Sciatic nerve (tissue), 2 donors: ENCODE results near the gene DUSP1. TPM values are rescaled to one million over a fixed set of nuclear protein-coding genes. Genes with fewer than 3 reads are reported as not detected.
A peak's percentile ranks its signal among the peaks of the same experiment; 100 is the strongest.

Experiments
- ATAC-seq: fragments of 200-7000 bp; cut with Tn5 transposase; one replicate; pipeline ENCODE4 v1.9.1; 2020; ENCODE audit warnings: mild to moderate bottlenecking, moderate library complexity
- DNase-seq: peaks from one replicate; pipeline ENCODE4 v3.0.0-alpha.2; 2020; ENCODE audit warnings: low spot score
- intact Hi-C: fragments of 100-400 bp; cut with DNase I; formaldehyde crosslinking; loops from one replicate; pipeline ENCODE4 v1.14.2; 2022
- total RNA-seq: library from RNA; stranded (reverse); fragmentation: NEBNext Ultra II Directional; extraction: Animal tissue kit (Norgen Biotek cat#: 25700); gene quantifications from one replicate; pipeline ENCODE4 v1.2.1, GENCODE V29; 2021
- donor health status: DM: no; HTN: no; CAD: no.
- donor health status: DM: no; HTN: no; CAD: no.

Gene DUSP1
- total RNA-seq, 1 donor from 2014 or later = 296 TPM

DNA sequence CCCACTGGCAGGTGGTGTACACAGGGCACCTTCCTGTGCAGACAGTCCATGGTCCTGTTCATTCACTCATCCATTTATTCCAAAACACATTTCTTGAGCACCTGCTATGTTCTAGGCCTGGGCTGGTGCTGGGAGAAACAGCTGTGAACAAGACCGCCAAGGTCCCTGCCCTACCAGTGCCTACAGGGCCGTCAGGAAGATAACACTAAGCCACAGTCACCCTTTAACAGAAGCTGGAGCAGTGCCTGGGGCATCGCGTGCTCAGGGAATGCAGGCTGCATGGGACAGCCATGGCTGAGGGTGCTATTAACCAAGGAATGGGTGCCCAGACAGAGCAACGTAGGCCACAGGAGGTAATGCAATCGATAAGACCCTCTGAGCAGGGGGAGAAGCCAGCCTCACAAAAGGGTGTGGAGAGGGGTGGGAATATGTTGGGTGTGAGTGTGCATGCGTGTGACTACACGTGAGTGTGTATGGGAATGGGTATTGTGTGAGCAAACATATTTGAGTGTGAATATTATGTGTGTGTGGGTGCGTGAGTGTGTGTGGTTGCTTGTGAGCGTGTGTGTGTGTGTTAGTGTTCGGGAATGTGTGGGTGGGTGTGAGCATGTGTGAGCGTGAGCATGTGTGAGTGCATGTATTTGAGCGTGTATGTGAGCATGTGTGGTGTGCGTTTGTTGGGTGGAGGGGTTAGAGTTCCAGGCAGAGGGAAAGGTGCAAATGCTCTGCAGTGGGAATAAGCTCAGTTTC is 19.1 kb downstream of the DUSP1 start:
- peak; percentile 21 for DNase-seq
- no peak for ATAC-seq
- intact Hi-C loops = no loop called here

DNA sequence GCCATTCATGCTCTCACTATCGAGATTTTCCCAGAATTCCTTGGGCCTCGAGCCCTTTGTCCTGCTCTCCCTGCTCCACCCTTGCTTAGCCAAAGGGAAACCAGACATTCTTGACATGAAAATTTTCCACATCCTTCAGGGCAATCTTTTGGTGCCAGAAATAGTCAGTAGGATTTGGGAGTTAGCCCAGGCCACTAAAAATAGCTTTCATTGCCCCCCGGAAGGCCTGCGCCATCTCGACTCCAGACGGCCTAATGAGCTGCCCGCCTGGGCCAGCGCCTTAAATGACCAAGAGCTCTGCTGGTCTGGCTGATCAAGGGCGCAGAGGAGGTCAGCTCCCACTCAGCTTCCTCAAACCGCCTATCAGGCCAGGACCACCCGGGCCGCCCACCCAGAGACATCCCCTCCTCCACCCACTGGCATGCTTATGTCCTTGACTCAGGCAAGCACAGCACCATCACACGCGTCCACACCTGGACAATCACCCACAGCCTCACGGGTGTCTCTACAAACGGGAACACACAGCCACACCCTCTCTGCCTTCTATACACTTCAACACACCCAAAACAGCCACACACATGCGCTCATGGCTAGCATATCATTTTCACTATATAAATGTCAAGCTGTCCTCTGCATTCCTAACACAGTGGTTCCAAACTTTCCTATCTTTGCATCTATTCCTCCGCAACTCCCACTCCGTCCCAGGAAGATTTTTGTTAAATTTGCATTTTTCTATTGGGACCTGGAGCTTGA is 20.9 kb downstream of the DUSP1 start:
- intact Hi-C loops = no loop called here
- DNase-seq (peak; percentile 57), ATAC-seq (peak; percentile 27)

DNA sequence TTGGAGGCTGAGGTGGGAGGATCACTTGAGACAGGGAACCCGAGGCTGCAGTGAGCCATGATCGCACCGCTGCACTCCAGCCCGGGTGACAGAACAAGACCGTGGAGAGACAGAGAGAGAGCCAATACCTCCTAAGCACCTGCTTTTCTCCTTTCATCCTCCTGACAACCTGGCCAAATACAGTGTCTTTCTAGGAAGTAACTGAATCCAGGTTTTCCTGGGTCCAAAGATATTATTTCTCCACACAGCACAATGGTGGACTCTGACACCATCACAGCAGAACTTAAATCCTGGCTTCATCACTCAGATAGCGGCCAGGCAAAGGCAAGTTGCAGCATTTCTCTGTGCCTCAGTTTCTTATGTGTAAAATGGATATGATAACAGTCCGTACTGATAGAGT is 21.9 kb downstream of the DUSP1 start:
- DNase-seq (no peak), ATAC-seq (no peak)
- intact Hi-C loops = no loop called here

DNA sequence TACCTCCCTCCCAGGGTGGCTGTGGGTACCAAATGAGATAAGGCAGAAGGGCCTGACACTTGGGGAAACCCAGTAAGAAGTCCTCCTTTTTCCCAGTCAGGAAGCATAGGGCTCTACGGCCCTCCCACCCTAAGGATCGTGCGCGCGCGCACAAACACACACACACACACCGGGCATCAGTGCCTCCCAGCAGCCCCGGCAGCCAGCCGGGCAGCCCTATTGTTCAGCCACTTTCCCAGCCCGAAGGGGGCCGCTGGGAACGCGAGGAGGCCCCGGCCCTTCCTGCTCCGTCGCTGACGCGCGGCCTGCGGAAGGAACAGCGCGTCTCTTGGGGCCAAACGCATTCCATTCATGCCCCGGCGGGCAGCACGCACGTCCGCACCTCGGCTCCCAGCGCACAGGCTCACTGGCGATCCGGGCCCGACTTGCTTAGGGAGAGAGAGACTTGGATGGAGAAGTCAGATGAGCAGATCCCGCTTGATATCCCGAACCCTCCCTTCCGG is 22.6 kb downstream of the DUSP1 start:
- DNase-seq = peak; percentile 77
- intact Hi-C loops = no loop called here
- ATAC-seq = peak; percentile 87

DNA sequence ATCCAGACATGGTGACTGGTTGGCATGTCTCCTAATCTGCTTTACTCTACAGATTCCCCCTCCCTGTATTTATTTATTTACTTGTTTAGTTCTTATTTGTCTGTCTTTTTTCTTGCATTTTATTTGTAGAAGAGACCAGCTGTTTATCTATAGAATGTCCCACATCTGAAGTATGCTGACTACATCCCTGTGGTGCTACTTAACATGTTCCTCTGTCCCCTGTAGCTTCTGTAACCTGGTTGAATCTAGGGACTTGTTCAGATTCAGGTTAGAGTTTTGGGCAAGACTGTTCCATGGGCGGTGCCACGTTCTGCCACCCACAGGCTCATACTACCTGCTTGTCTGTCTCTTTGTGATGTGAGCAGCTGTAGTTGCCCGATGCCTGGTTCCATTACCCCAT is 23.5 kb downstream of the DUSP1 start:
- intact Hi-C loops = no loop called here
- ATAC-seq (no peak), DNase-seq (peak; percentile 21)

DNA sequence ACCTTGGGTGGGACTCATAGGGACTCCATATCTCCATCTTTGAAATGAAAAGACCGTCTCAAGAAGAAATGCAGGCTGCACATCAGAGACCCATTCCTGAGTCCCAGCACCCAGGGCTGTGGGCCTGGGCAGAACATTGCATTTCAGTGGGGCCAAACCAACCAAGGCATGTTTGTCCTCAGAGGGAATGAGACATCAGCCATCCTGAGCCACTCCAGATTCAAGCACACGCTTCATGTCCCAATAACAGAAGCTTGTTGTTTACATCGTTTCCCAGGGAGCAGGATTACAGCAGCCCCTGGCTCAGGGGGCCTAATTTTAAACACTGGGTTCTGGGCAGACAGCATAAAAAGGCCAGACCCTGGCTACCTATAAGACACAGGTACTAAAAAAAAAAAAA is 24.3 kb downstream of the DUSP1 start:
- intact Hi-C loops = no loop called here
- DNase-seq (peak; percentile 15), ATAC-seq (no peak)

DNA sequence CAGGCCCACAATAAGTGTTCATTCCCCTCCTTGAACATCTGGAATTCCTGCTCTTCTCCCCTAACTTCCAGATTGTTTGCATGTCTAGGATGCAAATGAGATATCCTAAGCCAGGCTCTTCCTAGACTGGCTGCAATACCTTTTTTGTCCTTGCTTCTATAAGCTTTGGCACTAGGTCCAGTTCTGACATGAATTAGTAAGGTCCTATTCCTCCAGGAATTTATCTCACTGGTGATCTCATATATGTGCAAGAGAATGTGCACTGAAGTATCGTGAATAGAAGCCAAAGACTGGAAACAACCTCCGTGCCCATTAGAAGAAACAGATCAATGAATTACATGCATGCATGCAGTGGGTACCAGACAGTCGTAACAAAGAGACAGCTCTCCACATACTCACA is 25.2 kb downstream of the DUSP1 start:
- no peak for ATAC-seq
- intact Hi-C loops = no loop called here

DNA sequence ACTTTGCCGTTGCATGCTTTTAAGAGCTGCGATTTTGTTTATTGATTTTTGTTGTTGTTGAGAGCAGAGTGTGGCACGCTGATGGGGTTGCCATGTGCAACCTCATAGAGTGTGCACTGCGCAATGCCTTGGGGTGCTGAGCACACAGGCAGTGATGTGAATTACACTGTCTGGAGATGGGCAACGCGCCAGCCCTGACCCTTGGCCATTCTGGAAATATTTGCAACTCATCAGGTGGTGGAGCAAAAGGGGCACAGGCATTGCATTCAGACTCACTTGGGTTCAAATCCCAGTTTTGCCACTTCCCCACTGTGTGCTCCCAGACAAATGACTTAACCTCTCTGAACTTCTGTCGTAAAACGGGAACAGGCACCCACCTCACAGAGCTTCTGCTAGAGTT is 25.6 kb downstream of the DUSP1 start:
- intact Hi-C loops = no loop called here
- DNase-seq (peak; percentile 52), ATAC-seq (no peak)

More for the DNA sequence above, 25.2 kb downstream of the DUSP1 start:
- DNase-seq = no peak

DNA sequence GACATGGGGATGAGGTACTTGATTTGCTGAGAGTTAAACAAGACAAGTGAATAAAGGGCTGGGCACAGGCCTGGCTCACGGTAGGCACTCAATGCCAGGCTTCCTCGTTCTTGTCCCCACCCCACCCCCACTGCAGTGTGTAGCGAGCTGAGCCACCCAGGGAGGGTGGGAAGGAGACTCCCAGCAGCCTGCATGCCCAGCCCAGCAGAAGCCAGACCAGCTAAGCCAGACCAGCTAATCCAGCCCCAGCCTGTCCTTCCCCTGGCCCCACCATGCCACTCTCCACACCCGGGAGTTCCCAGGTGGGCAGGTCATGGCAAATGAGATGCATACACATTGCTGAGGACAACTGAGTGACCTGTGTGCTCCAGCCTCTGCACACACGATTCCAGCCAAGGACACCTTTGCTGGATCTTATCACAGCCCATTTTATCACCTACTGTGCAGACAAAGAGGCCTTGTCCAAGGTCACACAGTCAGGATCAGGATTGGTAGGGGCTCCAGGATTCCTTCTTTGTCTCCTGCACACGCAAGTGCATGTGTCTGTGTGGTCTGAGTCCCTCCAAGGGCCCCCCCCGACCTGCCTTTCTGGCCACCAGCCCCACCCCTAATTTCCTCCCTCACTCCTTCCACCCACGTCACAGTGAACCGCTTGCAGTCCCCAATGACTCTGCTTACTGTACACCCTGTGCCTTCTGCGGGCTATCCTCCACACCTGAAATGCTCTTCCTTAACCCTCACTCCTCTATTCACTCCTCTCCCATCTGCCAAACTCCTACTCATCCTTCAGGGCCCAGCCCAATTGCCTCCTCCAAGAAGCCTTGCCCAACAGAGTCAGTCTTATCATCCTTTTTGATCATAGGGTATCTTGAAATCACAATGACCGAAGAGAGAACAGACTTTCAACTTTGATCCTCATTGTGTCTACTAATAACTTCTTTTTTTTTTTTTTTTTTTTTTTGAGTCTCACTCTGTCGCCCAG is 26.6 kb downstream of the DUSP1 start:
- ATAC-seq (no peak), DNase-seq (no peak)
- intact Hi-C loops = no loop called here

DNA sequence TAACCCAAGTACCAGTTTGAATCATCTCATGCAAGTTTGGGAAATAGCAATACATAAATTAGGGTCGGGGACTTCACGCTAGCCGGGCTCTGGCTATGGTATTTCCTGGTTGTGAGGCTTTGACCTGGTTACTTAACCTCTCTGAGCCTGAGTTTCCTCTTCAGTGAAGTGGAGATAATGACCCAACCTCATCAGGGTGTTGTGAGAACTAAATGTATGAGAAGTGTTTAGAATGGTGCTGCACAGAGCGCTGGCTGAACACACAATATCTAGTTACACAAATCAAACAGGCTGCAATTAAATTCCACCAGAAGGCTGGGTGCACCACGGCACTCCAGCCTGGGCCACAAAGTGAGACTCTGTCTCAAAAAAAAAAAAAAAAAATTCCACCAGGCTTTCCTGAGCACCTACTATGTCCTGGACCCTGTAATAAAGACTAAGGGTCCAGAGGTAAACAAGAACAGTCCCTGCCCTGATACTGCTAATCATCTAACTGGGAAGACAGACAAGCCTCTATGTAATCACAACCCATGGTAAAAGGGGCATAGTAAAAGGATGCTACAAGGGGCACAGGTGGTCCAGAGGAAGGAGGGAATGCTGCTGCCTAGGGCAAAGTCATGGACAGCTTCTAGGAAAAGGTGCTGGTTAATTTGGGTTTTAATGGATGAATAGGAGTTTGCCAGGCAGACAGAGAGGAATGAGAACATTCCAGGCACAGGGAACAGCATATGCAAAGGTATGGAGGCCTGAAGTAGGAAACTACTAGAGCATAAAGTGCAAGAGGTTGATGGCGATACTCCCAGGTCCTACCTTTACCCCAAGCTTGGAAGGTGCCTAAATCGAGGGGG is 27.7 kb downstream of the DUSP1 start:
- intact Hi-C loops = no loop called here
- DNase-seq = peak; percentile 3
- ATAC-seq = no peak

DNA sequence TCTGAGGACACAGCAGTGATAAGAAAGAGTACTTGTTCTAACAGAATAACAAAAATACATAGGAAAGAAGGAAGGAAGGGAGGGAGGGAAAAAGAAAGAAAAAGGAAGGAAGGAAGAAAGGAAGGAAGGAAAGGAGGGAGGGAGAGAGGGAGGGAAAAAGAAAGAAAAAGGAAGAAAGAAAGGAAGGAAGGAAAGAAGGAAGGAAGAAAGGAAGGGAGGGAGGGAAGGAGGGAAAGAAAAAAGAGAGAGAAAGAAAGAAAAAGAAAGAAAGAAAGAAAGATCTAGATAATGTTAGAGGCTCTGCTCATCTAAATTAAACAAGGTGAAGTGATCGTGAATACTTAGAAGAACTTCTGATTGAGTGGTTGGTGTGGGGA is 29.8 kb downstream of the DUSP1 start:
- DNase-seq = no peak
- no peak for ATAC-seq
- intact Hi-C loops = no loop called here

DNA sequence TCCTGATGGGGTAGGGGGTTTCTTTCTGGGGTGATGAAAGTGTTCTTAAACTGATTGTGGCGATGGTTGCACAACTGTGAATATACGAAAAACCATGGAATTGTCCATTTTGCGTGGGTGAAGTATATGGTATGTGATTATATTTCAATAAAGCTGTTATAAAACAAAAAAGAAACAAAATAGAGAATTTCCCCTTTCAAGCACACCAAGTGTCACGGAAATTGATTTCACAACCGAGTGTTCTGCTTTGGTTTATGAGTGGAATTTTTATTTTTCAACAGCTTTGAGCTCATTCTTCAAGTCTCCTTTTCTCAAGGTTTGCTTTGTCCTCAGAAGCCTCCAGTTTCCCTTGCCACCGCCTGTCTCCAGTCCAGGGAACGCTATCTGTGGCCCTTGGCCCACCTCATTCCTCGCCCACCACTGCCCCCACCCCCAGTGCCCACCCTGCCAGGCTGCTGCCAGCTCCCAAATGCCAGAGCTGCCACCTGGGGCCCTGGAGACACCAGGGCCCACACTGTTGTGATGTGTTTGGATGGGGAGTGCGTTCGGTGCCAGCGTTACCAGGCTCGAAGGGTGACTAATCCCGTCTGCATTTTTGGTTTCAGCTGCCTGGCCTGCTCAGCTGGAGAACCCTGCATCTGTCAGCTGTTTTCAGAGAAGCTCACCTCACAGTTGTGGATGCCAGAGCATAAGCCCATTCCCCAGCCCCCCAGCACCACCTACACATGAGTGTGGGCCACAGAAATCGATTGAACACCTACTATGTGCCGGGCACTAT is 30.4 kb downstream of the DUSP1 start:
- intact Hi-C loops = no loop called here
- ATAC-seq (peak; percentile 65), DNase-seq (no peak)

DNA sequence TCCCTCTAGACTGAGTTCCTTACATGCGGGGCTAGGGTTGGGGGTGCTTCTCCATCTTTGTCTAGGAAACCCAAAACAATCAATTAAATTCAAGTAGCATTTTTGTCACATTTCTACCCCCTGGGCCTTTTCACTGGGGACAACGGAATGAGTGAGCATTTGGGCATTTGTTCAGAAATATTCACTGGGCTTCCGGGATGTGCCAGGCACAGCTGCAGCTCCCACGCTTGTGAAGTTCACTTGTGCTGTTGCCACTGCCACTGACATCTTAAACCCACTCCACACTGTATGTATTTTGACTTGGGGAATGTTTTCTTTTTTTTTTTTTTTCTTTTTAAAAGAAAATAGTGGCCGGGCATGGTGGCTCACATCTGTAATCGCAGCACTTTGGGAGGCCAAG is 31.6 kb downstream of the DUSP1 start:
- no peak for ATAC-seq
- no peak for DNase-seq
- intact Hi-C loops = no loop called here

DNA sequence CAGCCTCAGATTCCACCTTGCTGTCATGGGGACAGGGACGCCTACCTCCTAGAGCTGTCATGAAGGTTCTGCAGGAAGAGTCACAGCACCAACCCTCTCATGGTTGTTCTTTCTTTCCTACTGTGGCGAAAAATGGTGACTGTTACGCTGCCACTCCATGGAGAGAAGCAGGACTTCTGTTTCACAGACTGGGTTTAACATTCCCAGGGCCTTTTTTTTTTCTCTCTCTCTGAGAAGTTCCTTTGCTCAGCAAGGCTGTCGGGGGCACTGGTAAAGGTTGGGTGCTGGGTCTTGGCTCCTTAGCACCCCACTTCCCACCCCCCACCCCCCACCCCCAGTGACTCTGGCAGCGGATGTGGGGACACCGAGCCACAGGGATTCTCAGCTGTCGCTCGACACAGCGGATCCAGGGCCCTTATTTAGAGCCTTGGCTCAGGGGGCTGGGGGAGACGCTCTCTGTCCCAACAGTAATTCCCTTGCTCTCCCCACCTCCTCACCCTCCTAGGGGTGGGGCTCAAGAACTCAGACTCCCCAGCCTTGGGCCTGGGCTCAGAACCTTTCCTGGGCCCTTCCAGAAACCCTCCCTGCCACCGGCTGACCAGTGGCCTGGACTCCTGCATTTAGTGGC is 34.4 kb downstream of the DUSP1 start:
- ATAC-seq (no peak), DNase-seq (no peak)
- intact Hi-C loops = no loop called here

DNA sequence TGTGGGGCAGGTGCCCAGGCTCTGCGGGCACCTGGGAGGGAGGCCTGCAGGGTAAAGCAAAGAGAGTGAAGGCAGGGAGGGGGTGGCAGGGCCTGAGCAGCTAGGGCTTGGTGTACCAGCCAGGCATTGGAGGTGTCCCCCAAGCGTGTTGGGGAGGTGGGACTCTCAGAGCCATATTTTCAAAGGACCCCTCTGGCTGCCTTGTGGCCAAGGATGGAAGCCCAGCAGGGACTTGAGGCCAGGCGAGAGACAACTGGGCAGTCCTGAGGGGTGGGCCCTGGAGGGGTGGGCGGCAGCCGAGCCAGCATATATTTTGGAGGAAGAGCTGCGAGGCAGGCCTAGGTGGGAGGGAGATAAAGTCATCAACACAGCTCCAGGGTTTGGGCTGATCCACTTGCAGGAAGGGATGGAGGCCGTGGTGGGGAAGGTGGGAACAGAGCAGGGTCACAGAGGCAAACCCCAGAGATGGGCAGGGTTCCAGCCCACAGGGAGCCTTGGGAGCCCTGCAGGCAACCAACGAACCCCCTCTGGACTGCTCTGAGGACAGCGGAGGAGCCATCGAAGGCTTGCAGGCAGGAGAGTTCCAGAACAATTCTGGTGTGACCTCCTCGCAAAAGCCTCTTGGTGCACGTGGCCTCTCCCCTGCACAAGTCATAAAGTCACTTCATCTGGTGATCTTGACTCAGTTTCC is 35.7 kb downstream of the DUSP1 start:
- DNase-seq = peak; percentile 59

DNA sequence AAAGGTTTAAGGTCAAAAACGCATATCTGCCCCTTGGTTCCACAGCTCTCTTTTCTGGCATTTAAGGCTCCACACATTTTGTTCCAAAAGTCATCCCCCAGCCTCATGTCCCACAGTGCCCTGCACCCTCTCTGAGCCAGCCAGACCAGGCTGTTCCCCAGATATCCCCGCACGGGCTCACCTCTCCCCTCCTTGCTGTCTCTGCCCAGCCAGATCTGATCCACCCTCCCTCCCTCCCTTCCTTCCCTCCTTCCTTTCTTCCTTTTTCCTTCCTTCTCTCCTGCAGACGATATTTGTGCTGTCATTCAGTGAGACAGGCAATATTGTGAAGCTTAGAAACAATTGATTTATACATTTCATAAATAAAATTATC is 37.0 kb downstream of the DUSP1 start:
- intact Hi-C loops = no loop called here
- DNase-seq (no peak), ATAC-seq (peak; percentile 49)

More for the DNA sequence above, 35.7 kb downstream of the DUSP1 start:
- intact Hi-C loops = no loop called here
- ATAC-seq = no peak
